Measurements from ENCODE around the gene CUTC.

DNA sequence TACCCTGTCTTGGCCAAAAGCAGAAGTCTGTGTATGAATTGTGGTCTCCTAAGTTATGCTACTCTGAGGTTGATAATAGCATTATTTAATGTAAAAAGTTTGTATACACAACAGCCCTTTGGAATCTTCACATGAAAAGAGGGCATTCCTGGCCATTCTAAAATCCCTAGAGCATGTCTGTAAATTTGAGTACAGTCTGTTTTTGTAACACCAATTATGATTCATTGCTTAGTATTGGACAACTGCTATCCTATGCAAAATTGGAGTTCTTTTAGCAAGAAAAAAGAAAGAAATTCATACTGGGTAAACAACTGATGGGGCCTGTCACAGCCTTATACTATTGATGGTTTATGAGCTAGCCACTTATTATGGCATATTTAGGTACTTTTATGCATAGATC lies 10.2 kb downstream of the CUTC start:
- no peak for TF ChIP-seq POLR2A (IDR thresholded peaks at IDR 0.05)
- TF ChIP-seq, protein P1, sequence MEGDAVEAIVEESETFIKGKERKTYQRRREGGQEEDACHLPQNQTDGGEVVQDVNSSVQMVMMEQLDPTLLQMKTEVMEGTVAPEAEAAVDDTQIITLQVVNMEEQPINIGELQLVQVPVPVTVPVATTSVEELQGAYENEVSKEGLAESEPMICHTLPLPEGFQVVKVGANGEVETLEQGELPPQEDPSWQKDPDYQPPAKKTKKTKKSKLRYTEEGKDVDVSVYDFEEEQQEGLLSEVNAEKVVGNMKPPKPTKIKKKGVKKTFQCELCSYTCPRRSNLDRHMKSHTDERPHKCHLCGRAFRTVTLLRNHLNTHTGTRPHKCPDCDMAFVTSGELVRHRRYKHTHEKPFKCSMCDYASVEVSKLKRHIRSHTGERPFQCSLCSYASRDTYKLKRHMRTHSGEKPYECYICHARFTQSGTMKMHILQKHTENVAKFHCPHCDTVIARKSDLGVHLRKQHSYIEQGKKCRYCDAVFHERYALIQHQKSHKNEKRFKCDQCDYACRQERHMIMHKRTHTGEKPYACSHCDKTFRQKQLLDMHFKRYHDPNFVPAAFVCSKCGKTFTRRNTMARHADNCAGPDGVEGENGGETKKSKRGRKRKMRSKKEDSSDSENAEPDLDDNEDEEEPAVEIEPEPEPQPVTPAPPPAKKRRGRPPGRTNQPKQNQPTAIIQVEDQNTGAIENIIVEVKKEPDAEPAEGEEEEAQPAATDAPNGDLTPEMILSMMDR (IDR thresholded peaks at IDR 0.05): no peak
- TF ChIP-seq EP300 (IDR thresholded peaks at IDR 0.05): no peak
